ENCODE data around the gene PODN.

PODN gene

DNA sequence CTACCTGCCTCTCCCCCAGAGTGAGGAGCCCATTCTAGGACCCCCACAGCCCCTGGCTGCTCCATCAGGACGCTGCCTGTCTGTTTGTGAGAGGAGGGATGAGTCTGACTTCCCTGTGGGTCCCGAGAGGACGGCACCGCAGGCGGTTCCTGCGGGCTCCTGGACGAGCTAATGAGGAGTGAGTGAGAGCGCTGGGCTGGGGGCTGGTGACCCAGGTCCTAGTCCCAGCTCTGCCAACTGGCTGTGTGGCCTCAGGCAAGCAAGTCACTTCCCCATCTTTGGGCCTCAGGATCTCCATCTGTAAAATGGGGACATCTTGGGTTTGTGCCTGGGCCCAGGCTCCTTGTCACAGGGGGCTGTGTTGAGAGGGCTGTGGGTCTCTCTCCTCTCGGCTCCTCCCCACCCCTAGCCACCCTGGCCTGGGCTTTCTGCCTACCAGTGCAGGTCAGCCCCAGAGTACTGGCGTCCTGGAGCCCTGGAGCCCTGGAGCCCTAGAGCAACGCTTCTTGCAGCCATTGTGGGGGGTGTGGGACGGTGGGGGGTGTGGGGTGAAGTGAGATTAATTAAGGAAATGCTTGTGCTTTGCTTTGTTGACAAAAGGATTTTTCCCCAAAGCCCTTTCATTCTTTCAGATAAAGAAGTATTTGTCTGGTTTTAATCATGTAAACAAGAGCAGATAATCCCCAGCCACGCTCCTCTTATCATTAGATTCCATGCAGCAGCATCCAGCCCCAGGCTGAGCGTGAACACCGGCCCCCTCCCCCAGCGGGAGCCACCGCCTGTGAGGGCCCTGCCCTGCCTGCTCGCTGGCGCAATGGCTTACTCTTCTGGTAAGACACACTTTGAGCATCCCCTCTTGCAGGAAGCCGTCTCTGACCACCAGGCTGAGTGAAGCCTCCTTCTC, 53.6 kb downstream of the PODN start:
- DNase-seq, result no peak

- no peak for DNase-seq
Measured at GRCh38 chr1:53116307-53116810, 54.3 kb downstream of the PODN start.

DNA sequence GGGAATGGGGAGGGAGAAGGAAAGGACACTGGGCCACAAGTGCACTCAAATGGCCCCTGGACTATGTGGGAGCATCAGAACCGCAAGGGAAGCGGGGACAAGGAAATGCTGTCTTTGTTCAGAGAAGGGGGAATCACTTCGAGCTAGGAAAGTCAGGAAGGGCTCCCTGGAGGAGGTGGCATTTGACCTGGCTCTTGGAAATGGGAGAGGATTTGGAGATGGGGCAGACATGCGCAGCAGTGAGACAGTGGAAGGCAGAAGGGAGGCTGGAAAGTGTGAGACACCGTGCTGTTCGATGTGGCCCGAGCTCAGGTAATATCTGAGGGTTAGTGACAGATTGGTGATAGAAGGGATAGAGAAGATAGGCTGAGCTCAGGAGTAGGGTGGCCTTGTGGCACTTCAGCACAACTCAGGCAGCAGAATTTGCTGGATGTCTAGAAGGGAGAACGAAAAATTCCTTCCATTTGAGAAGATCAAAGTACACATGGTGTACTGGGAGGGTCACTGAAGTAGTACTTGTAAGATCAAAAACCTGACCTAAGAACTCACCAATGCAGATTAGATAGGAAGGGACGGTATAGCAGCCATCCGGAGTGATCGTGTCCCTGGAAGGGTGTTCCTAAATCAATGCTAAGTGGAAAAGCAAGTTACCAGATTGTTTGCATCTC, 55.1 kb downstream of the PODN start:
- no peak for DNase-seq

DNA sequence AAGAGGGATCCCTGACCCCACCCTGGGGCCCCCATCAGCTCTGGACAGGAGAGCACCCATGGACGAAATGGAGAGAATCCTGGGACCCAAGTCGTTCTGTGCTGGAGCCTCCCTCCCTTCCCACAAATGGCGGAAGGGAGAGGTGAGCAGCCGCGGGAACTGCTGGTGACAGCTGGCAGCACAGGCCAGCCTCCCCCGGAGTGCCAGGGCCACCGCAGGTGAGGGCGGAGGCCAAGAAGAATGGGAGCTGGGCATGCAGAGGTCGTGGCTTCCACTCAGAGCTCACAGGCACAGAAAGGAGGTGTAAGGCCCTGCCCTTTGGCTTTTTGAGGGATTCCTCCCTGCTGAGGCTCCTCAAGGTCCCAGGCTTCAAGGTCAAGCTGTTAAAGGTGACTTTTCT, 55.8 kb downstream of the PODN start:
- DNase-seq, result no peak

DNA sequence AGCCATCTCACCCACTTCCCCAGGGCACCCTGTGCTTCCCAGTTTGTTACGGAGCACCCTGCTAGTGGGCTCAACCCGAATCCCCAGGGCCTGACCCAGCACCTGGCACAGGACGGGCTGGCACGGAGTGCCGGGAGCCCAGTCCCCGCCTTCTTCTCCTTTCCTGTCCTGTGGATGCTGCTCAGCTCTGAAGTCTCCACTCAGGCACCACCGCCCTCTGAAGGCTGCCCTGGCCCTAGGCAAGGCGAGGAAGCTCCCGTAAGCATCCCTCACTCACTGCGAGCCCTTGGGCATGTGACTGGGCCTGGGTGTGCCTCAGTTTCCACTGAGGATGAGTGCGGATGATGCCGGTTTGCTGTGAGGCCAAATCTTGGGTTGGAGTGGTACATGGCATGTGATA, 58.6 kb downstream of the PODN start:
- DNase-seq, result no peak

DNA sequence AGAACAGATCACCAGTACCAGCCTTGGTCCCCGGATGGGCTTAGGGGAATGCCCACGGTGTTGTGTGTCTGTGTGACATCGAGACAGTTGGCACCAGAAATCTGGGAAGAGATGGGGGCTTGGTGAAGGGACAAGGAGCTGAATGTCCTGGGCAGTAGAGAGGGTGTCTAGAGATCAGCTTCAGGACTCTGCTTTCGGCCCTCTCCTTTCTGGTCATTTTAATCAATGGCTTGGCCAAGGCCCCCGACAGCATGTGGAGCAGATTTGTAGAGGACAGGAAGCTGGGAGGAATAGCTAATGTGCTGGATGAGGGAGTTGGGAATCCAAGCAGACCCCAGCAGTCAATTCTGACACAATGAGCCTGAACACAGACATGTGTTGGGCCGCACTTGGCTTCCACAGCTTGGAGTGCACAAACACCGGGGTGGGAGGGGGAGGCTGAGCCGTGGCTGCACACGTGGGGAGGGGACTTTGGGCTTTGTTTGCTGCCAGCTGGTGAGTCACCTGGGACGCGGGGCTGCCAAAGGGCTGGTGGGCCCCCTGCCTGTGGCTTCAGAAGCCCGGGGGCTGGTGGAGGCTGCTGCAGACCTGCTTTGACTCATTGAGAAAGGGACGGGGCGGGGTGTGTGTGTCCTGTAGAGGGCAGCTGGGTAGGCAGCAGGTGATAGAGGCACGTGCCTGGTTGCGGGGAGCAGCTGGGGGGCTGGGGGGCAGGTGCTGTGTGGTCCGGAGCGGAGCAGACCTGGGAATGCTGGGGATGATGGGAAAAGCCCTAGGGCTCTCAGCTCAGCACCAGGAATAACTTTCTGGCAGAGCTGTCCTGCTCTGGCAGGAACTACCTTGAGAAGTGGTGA, 59.5 kb downstream of the PODN start:
- DNase-seq, result no peak

DNA sequence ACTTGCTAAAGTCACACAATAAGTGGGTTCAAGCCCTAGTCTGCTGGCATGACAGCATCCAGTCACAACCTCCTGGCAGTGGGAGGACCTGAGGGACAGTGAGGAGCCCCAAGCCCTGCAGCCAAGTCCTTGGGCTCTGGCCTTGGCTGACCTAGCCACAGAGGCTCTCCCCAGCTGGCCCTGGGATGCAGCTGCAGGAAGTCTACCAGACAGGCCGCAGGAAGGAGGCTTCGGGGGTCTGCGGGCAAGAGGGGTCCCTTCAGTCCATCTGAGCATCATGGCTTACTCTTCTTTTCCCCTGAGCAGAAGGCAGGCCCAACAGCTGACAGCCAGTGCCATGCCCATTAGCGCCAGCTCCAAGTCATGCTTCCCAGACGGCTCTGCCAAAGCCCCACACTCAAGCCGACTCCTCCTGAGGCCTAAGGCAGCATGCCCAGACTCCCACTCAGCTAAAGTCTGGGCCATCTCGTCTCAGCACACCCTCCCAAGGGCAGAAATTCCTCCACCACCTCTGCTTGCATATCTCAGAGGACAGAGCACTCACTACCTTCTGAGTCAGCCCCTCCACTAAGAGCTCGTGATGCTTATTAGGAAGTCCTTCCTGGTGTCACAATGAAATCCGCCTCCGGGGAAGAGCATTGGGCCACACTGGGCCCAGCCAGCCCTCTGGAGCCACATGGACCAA, 60.3 kb downstream of the PODN start:
- no peak for DNase-seq

- no peak for DNase-seq
Measured at GRCh38 chr1:53122961-53123413, 61.0 kb downstream of the PODN start.

DNA sequence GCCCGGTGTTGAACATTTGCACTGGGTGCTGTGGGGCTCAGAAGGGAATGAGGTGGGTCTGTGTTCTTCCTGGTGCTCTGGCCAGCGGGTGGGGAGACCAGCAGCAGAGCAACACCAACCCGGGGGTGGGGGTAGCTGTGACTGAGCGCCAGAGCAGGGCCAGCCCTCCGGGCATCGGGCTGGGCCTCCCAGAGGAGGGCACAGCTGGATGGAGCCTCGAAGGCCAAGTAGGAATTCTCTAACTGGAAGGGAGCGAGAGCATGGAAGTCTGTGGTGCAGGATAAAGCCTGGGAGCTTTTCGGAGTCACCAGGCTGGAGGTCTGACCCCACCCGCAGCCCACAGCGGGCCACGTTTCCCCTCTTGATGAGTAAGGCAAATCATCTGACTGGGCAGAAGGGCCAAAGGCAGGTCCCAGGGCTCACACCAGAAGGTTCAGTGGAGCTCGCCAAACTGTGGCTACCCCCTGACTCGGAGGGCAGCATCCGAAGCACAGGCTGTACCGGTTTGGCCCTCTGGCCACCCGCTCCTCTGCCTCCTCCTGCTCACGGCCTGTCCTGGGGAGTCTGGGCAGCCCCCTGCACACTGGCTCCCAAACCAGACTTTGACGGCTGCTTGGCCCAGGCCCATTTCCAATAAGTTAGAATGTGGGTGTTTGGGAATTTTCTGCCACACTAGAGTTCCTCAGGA, 61.6 kb downstream of the PODN start:
- DNase-seq, result no peak

GRCh38 chr1:53125122-53125521, 63.1 kb downstream of the PODN start:
- no peak for DNase-seq

DNA sequence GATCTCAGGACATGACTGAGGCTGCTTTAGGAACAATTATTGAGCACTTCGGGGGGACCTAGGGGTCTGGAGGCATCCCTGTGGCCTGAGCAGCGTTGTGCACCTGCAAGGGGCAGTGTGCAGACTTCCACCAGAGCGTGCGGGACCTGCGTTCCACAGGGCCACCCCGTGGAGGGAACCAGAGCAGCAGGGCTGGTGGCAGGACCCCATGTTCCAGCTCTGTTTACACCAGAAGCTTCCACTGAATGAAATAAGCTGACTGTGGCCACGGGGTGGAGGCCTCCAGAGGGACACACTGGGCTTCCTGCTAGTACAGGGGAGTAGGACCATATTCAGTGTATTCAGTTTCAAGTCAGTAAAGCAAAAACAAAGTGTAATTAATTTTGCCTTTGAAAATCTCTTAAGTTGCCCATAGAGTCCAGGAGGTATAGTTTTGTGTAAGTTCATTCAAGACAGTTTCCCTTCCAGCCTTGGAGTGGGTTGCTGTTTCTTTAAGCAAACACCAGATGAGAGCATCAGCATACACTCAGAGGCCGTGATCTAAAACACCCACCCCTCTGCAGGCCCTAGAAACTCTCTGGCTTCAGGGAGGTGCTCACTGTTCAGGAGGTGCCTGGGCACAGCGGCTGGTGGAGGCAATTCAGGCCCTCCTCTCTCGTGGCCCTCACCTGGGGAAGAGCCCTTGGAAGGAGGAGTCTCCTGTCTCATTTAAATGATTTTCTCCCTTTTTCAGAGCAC, 63.8 kb downstream of the PODN start:
- no peak for DNase-seq

GRCh38 chr1:53126495-53126894, 64.5 kb downstream of the PODN start:
- DNase-seq, result no peak

DNA sequence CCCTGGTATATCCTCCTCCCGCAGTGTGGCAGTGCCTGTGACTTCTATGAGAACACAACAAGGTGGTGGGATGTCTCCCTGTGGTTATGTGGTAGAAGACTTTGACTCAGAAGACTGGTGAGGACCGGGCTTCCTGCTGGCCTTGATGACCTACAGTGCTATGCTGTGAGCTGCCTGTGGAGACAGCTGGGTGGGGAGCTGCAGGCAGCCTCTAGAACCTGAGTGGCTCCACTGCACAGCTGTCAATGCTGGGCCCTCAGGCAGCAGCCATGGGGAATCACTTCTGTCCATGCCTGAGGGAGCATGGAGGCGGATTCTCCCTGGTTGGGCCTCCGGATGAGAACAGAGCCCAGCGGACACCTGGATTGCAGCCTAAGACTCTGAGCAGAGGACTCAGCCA, 65.5 kb downstream of the PODN start:
- DNase-seq, result no peak

- no peak for DNase-seq
Measured at GRCh38 chr1:53128401-53128800, 66.4 kb downstream of the PODN start.

GRCh38 chr1:53129891-53130597, 68.0 kb downstream of the PODN start:
- DNase-seq, result no peak

DNA sequence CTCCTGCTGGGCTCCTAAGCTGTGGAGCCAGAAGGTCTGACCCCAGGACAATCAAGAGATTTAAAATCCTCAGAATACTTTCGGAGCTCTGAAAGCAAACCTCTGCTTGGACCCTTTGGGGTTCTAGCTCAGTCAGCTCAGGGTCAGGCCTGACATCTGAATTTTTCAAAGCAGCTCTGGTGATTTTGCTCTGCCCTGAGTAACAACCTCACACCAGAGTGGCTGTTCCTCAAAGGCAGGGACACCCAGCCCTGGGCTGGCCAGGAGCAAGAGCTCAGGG, 68.5 kb downstream of the PODN start:
- no peak for DNase-seq

DNA sequence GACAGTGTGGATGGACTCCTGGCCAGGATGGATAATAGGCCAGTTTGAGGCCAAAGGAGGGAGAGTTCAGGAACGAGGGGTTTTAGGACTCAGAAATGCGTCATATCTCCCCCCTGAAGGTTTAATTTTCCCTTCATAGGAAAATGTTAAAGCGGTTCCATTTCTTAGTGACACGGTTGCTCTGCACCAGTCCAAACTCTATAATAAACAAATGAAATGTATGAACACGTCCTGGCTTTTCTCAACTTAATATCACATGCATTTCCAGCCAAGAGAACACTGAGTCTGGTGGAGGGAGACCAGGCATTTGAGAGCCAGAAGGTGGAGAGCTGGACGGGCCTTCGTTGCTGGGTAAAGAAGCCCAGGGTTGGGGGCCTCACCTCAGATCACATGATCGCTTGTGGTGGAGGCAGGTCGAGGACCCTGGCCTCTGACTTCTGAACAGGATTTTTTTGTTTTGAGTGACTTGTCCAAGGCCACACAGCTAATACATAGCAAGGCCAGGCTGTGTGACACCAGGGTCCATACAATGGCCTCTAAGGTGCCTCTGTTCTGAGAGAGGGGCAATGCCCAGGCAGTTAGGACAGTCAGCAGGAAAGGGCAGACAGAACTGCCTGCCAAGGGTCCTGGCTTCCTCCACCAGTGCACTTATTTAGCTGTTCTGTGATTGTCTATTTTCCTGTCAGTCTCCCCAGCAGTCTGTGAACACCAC, 69.0 kb downstream of the PODN start:
- no peak for DNase-seq

GRCh38 chr1:53131590-53131938, 69.6 kb downstream of the PODN start:
- DNase-seq, result no peak

DNA sequence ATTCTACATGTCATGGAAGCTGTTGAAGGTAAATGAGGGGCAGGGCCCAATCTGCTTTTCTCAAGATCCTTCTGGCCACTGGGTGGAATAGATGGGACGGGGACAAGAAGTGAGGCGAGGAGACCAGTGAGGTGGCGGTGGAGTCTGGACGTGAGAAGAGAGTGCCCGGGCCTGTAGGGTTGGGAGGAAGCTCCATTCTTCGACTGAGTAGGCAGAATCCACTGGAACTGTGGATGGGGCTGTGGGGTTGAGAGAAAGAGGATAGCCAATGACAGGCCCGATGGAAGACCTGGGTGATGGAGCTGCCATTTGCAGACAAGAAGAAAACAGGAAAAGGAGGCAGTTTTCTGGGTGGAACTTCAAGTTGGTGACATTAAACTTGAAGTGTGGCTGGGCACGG, 70.2 kb downstream of the PODN start:
- DNase-seq, result no peak

Measured in activated CD4-positive, alpha-beta T cell treated with anti-CD3 and anti-CD28 coated beads for 4 hours (primary cell).